Lung (tissue), 12 donors: Measurements from ENCODE around the gene PARD3B. TPM values are rescaled to one million over a fixed set of nuclear protein-coding genes. Genes with fewer than 3 reads are reported as not detected.

ENCODE experiments used
- ATAC-seq: fragments of 200-7000 bp; cut with Tn5 transposase; one replicate; pipeline ENCODE4 v1.9.1; 2020; ENCODE audit warnings: moderate number of reproducible peaks; ENCODE audit not compliant: insufficient read depth, low FRiP score
- DNase-seq, 3 donors: peaks; one replicate each; pipeline ENCODE4 v3.0.0-alpha.2; 2013 to 2017
- H3K27ac ChIP-seq, 2 donors: one replicate each; pipeline ENCODE4 v1.5.1; 2013; ENCODE audit warnings: mild to moderate bottlenecking in 2 of 2, moderate library complexity in 2 of 2, control low read depth in 1 of 2, inconsistent platforms in 1 of 2, low read depth in 1 of 2, low read length in 1 of 2
- H3K27me3 ChIP-seq, 3 donors: one replicate each; pipeline ENCODE4 v1.5.1; 2013; ENCODE audit warnings: low read length in 2 of 3; ENCODE audit not compliant: control insufficient read depth in 3 of 3, insufficient read depth in 3 of 3
- H3K36me3 ChIP-seq, 4 donors: one replicate each; pipeline ENCODE4 v1.5.1; 2013; ENCODE audit warnings: low read length in 4 of 4, mild to moderate bottlenecking in 1 of 4, moderate library complexity in 1 of 4; ENCODE audit not compliant: control insufficient read depth in 4 of 4, insufficient read depth in 4 of 4
- H3K4me1 ChIP-seq, 5 donors: one replicate each; pipeline ENCODE4 v1.5.1; 2013; ENCODE audit warnings: low read length in 5 of 5, mild to moderate bottlenecking in 2 of 5, moderate library complexity in 1 of 5; ENCODE audit not compliant: control insufficient read depth in 5 of 5, insufficient read depth in 5 of 5
- H3K4me3 ChIP-seq: one replicate; pipeline ENCODE4 v1.5.1; 2013; ENCODE audit warnings: mild to moderate bottlenecking, control low read depth, moderate library complexity
- H3K9ac ChIP-seq, 2 donors: one replicate each; pipeline ENCODE4 v1.5.1; 2013; ENCODE audit warnings: low read length in 2 of 2, control low read depth in 1 of 2; ENCODE audit not compliant: insufficient read depth in 1 of 2
- H3K9me3 ChIP-seq, 4 donors: one replicate each; pipeline ENCODE4 v1.5.1; 2013; ENCODE audit warnings: low read length in 3 of 4, mild to moderate bottlenecking in 1 of 4, moderate library complexity in 1 of 4; ENCODE audit not compliant: control insufficient read depth in 4 of 4, insufficient read depth in 3 of 4
- CTCF ChIP-seq: IDR thresholded peaks from 2 replicates; pipeline ENCODE4 v1.5.1; 2012; ENCODE audit warnings: mild to moderate bottlenecking; ENCODE audit errors: control extremely low read depth, extremely low read depth
- WGBS, 2 donors: extraction: QIAGEN DNeasy Blood & Tissue Kit; methylation state at CpG; one replicate each; pipeline ENCODE4 v1.1.7; 2013; 5-methylcytosine and 5-hydroxymethylcytosine counted together
- polyA plus RNA-seq, 2 donors: library from polyadenylated mRNA; stranded (reverse); fragments of 200-250 nt; gene quantifications; one replicate each; pipeline ENCODE4 v1.2.1, GENCODE V29; 2013
- total RNA-seq, 2 donors: library from RNA; depleted of rRNA in 1 of 2; stranded (reverse); fragments of >200 nt in 1 of 2; gene quantifications; one replicate each; pipeline ENCODE4 v1.2.1, GENCODE V29; 2014 to 2021
- donor health status: control.
- donor health status: control.
- donor health status: Bipolar disorder and iron deficiency.
- donor health status: healthy.
- donor health status: DM: yes; HTN: yes; CAD: no.

Gene PARD3B
- total and polyA plus RNA-seq, 4 donors, result 2.4 to 38.7 (median 17.1) TPM

DNA sequence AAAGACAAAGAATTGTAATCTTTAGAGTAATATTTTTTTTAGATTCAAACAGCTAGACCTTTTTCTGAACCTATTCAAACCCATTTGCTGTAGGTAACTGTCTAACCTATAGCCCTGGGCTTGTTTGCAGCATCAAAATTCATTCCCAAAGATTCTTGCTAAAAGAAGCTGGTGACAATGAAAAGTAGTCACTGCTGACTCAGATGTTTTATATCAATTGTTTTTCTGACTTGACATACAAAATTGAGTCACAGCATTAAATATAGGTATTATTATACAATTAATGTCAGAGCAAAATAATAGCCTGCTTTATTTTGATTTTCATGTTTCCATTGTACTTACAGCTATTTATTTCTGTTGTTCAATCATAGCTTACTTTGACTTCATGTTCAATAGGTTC lies 816.7 kb downstream of the PARD3B start:
- Histone ChIP-seq H3K9me3 (no peaks in the 10 kb centered on the region), H3K9ac (no peak overlapping the region), H3K4me3 (no peak overlapping the region), H3K27me3 (no peaks in the 10 kb centered on the region), H3K27ac (no peak overlapping the region), H3K36me3 (no peaks in the 10 kb centered on the region), H3K4me1 (peaks cover 0 to 6% (median 0%) of the 10 kb centered on the region in 5 donors)
- no peak for TF ChIP-seq CTCF
- DNase-seq (no peak), ATAC-seq (no peak)

- TF ChIP-seq CTCF, result no peak
- no peak overlapping the region for H3K4me3 ChIP-seq
- 71 to 77% methylated on average over 3 of the region's 3 CpGs for WGBS, 2 donors
These were observed 819.0 kb downstream of the PARD3B start for GRCh38 chr2:205364261-205364660.

GRCh38 chr2:205366336-205367060 lies 821.2 kb downstream of the PARD3B start:
- DNase-seq, result no peak
- no peak overlapping the region for H3K27ac ChIP-seq
- TF ChIP-seq CTCF, result no peak
- no peaks in the 10 kb centered on the region for H3K36me3 ChIP-seq
- no peak overlapping the region for H3K9ac ChIP-seq
- H3K4me1 ChIP-seq, result peaks cover 0 to 6% (median 0%) of the 10 kb centered on the region in 5 donors
- no peak for ATAC-seq
- WGBS, 2 donors, result 87 to 89% methylated on average over 6 of the region's 6 CpGs
- H3K9me3 ChIP-seq, result no peaks in the 10 kb centered on the region
- no peak overlapping the region for H3K4me3 ChIP-seq
- H3K27me3 ChIP-seq, result no peaks in the 10 kb centered on the region

More at GRCh38 chr2:205364261-205364660, 819.0 kb downstream of the PARD3B start:
- ATAC-seq (no peak), DNase-seq (no peak)
- H3K9ac ChIP-seq, result no peak overlapping the region
- H3K27me3 ChIP-seq, result no peaks in the 10 kb centered on the region
- H3K36me3 ChIP-seq, result no peaks in the 10 kb centered on the region
- no peaks in the 10 kb centered on the region for H3K9me3 ChIP-seq
- H3K4me1 ChIP-seq, result peaks cover 0 to 6% (median 0%) of the 10 kb centered on the region in 5 donors
- no peak overlapping the region for H3K27ac ChIP-seq
